Measurements from ENCODE around the gene ZNF516. TPM values are rescaled to one million over a fixed set of nuclear protein-coding genes. Genes with fewer than 3 reads are reported as not detected.
A peak's percentile ranks its signal among the peaks of the same experiment; 100 is the strongest.

Gene ZNF516
- total and polyA plus RNA-seq, 2 of the 4 experiments (the other 2 are of a cell fraction) = 7.9 to 16.9 TPM

DNA sequence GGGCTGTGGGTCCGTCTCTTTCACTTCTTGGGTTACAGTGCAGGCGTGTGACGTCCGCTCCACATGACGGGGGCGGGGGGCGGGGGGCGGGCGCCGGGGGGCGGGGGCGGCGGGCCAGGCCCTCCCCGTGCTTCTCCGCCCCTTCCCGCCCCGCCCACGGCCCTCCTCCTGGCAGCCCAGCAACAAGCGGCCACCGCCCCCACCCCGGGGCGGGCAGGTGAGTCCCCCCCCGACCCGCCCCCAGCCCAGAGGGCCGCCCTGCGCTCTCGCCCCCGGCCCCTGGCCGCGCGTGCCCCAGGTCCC is 3.6 kb downstream of the ZNF516 start:
- no peak overlapping the region for H2AK9ac ChIP-seq (replicated peaks; ENCODE audit: low read depth, low read length, poor library complexity)
- peaks cover 13 to 55% of the 10 kb centered on the region in 2 experiments; a peak in 2 of 4 replicates for H3K79me1 ChIP-seq (ENCODE audit: low read depth in 1 of 2, low read length in 2 of 2)
- in situ Hi-C loops (cut with MboI; ENCODE audit: low sequenced_read_pairs) = loop anchor here (5.0 kb wide), 1 partner anchor 71 kb away; no protein-coding TSS in a partner anchor
- H3K9me1 ChIP-seq (ENCODE audit: insufficient read depth, low read length) = peaks cover 8% of the 10 kb centered on the region
- no peak overlapping the region for H3K18ac ChIP-seq (ENCODE audit: low read depth, low read length)
- peak overlapping the region; percentile 74; the same call in 1 of the 2 replicates for H3K9ac ChIP-seq (ENCODE audit: low read depth, low read length)
- H3K56ac ChIP-seq (ENCODE audit: extremely low read depth, insufficient read depth, low read length) = no peak overlapping the region
- H2AFZ ChIP-seq (replicated peaks; ENCODE audit: low read length, poor library complexity) = peak overlapping the region; percentile 86
- ChIA-PET POLR2A (ENCODE audit: unreplicated experiment) (no interaction called here), CTCF (no interaction called here)
- TF ChIP-seq RAD21 (IDR thresholded peaks at IDR 0.05; ENCODE audit: low read length) = no peak
- TF ChIP-seq MAFK (IDR thresholded peaks at IDR 0.05; ENCODE audit: low read depth, low read length) = no peak
- TF ChIP-seq, protein P1, sequence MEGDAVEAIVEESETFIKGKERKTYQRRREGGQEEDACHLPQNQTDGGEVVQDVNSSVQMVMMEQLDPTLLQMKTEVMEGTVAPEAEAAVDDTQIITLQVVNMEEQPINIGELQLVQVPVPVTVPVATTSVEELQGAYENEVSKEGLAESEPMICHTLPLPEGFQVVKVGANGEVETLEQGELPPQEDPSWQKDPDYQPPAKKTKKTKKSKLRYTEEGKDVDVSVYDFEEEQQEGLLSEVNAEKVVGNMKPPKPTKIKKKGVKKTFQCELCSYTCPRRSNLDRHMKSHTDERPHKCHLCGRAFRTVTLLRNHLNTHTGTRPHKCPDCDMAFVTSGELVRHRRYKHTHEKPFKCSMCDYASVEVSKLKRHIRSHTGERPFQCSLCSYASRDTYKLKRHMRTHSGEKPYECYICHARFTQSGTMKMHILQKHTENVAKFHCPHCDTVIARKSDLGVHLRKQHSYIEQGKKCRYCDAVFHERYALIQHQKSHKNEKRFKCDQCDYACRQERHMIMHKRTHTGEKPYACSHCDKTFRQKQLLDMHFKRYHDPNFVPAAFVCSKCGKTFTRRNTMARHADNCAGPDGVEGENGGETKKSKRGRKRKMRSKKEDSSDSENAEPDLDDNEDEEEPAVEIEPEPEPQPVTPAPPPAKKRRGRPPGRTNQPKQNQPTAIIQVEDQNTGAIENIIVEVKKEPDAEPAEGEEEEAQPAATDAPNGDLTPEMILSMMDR (conservative IDR thresholded peaks at IDR 0.05; ENCODE audit: low read depth, low read length) = no peak
- peak; percentile 11; the same call in 1 of the 2 replicates for TF ChIP-seq MAZ (IDR thresholded peaks at IDR 0.05; ENCODE audit: borderline replicate concordance, low read depth, low read length)
- TF ChIP-seq, protein P2, sequence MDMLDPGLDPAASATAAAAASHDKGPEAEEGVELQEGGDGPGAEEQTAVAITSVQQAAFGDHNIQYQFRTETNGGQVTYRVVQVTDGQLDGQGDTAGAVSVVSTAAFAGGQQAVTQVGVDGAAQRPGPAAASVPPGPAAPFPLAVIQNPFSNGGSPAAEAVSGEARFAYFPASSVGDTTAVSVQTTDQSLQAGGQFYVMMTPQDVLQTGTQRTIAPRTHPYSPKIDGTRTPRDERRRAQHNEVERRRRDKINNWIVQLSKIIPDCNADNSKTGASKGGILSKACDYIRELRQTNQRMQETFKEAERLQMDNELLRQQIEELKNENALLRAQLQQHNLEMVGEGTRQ (IDR thresholded peaks at IDR 0.05; ENCODE audit: low read depth, low read length) = peak; percentile 46; the same call in 1 of the 2 replicates
- TF ChIP-seq NFE2L2 (IDR thresholded peaks at IDR 0.05; ENCODE audit: low read depth, low read length) = no peak
- no peak for TF ChIP-seq MXI1 (IDR thresholded peaks at IDR 0.05; ENCODE audit: borderline replicate concordance, low read depth, low read length)
- TF ChIP-seq FOS (IDR thresholded peaks at IDR 0.05; ENCODE audit: low read depth, low read length) = no peak
- no peaks in the 10 kb centered on the region for H3K27me3 ChIP-seq (ENCODE audit: control insufficient read depth, insufficient read depth, low read length)
- H3K4ac ChIP-seq (ENCODE audit: low read depth, low read length) = no peak overlapping the region; the same call in 1 of the 2 replicates
- no peaks in the 10 kb centered on the region for H3K9me3 ChIP-seq (ENCODE audit: control insufficient read depth, insufficient read depth, low read length)
- H3K14ac ChIP-seq (replicated peaks; ENCODE audit: low read depth, low read length) = no peak overlapping the region
- peak overlapping the region; percentile 92 for H3K4me2 ChIP-seq (ENCODE audit: low read depth, low read length)
- H4K91ac ChIP-seq (ENCODE audit: insufficient read depth, low read depth, low read length) = 0 out of 2 replicates have a peak overlapping the region, but pooled peaks have one; percentile 74
- H3K4me3 ChIP-seq (ENCODE audit: insufficient read depth, low read depth, low read length) = peak overlapping the region; percentile 81
- H2BK5ac ChIP-seq (ENCODE audit: low read depth, low read length, poor library complexity, severe bottlenecking) = no peak overlapping the region
- no peak overlapping the region for H2AK5ac ChIP-seq (ENCODE audit: low read depth, low read length)
- H4K5ac ChIP-seq (ENCODE audit: low read depth, low read length) = no peak overlapping the region
- DNase-seq (peak; percentile 68), ATAC-seq (ENCODE audit: low read depth) (peak; percentile 19)
- peak overlapping the region; percentile 75; the same call in 1 of the 2 replicates for H3K27ac ChIP-seq (ENCODE audit: insufficient read depth, low read length)
- no peak overlapping the region for H2BK20ac ChIP-seq (ENCODE audit: low read depth, low read length)
- H4K20me1 ChIP-seq (ENCODE audit: insufficient read depth, low read length) = peaks cover 50% of the 10 kb centered on the region
- H4K8ac ChIP-seq (ENCODE audit: low read depth in 2 of 2, low read length in 2 of 2) = peak overlapping the region in 1 of 2 experiments; percentile 64; a peak in 1 of 4 replicates
- BruUV-seq (replicated peaks) = no TSS peak
- no peak overlapping the region for H2BK15ac ChIP-seq (ENCODE audit: low read depth, low read length)
- dilution Hi-C loops (cut with HindIII; ENCODE audit: low sequenced_read_pairs, unreplicated experiment) = no loop called here
- H3K23ac ChIP-seq (ENCODE audit: low read depth, low read length) = no peak overlapping the region
- no peak overlapping the region for H2BK120ac ChIP-seq (ENCODE audit: low read depth, low read length)
- intact Hi-C loops (cut with micrococcal nuclease) = loop anchor here (5.0 kb wide), 1 partner anchor 79 kb away; no protein-coding TSS in a partner anchor
- peaks cover 17% of the 10 kb centered on the region for H3K4me1 ChIP-seq (ENCODE audit: control insufficient read depth, insufficient read depth, low read length)
- H3K36me3 ChIP-seq (ENCODE audit: control insufficient read depth, insufficient read depth, low read length) = no peaks in the 10 kb centered on the region
- WGBS, 2 experiments (ENCODE audit: extremely low coverage in 2 of 2, insufficient read length in 1 of 2) = no CpG with 5 or more reads among the region's 31 CpGs
